Endothelial cell of umbilical vein (primary cell): ENCODE data around the gene LRP2. TPM values are rescaled to one million over a fixed set of nuclear protein-coding genes. Genes with fewer than 3 reads are reported as not detected.

Source experiments
- BruUV-seq: library from RNA; stranded (reverse); fragments of 400-500 nt; replicated peaks from 2 replicates; lab custom pipeline; 2021; lab: Mats Ljungman, UMichigan
- CTCF ChIA-PET: fragments of 300-600, 350-600 bp; sonication (Branson Sonifier 250); formaldehyde crosslinking; loops from one replicate; lab custom pipeline; 2021; ENCODE audit warnings: antibody characterized with exemption, inconsistent platforms; lab: Charles Lee
- POLR2A ChIA-PET: fragments of 300-600, 350-600 bp; sonication (Branson Sonifier 250); formaldehyde crosslinking; loops from one replicate; lab custom pipeline; 2021; ENCODE audit warnings: antibody characterized with exemption, inconsistent platforms; lab: Charles Lee
- DNase-seq: peaks from one replicate; pipeline ENCODE4 v3.0.0-alpha.2; 2011; ENCODE audit warnings: low read depth, low spot score
- FAIRE-seq: peaks from 2 replicates; lab custom pipeline; 2011; peaks lifted over from hg19 to GRCh38; lab: Jason Lieb, UNC
- H2AFZ ChIP-seq: 2 replicates; pipeline ENCODE4 v1.6.0; 2012; ENCODE audit warnings: low read depth, low read length, control low read depth, inconsistent platforms
- H3K27ac ChIP-seq: 2 replicates; pipeline ENCODE4 v1.5.1; 2011; ENCODE audit warnings: low read depth, mild to moderate bottlenecking, control low read depth, low read length, moderate library complexity; ENCODE audit not compliant: insufficient read depth
- H3K27me3 ChIP-seq, 2 experiments: 2 replicates each; pipeline versions ENCODE4 v1.6.0 to v1.6.1; 2011; ENCODE audit warnings: low read length in 2 of 2, mixed read lengths in 1 of 2; ENCODE audit not compliant: control insufficient read depth in 2 of 2, insufficient read depth in 2 of 2
- H3K36me3 ChIP-seq, 2 experiments: 2 replicates in 1 of 2; 3 replicates in 1 of 2; pipeline ENCODE4 v1.5.1; 2011; ENCODE audit warnings: low read length in 2 of 2, mild to moderate bottlenecking in 1 of 2, moderate library complexity in 1 of 2; ENCODE audit not compliant: control insufficient read depth in 2 of 2, insufficient read depth in 2 of 2; ENCODE audit errors: extremely low read depth in 1 of 2
- H3K4me1 ChIP-seq: 3 replicates; pipeline ENCODE4 v1.5.1; 2011; ENCODE audit warnings: mild to moderate bottlenecking, low read length; ENCODE audit not compliant: control insufficient read depth, insufficient read depth; ENCODE audit errors: extremely low read depth
- H3K4me2 ChIP-seq: 2 replicates; pipeline ENCODE4 v1.6.1; 2011; ENCODE audit warnings: low read length, control low read depth, mixed read lengths; ENCODE audit not compliant: insufficient read depth
- H3K4me3 ChIP-seq, 3 experiments: fragments of 200-600 bp in 1 of 3; sonication (generic), shearing (Covaris generic) in 1 of 3; replicated peaks in 1 of 3; 2 replicates each; pipeline ENCODE4 v1.5.1; 2011 to 2016; ENCODE audit warnings: control low read depth in 3 of 3, low read length in 3 of 3, mild to moderate bottlenecking in 2 of 3, inconsistent platforms in 1 of 3, low read depth in 1 of 3, moderate library complexity in 1 of 3; ENCODE audit not compliant: insufficient read depth in 1 of 3
- H3K79me2 ChIP-seq: 2 replicates; pipeline ENCODE4 v1.6.0; 2012; ENCODE audit warnings: low read length, inconsistent platforms; ENCODE audit not compliant: control insufficient read depth, insufficient read depth
- H3K9ac ChIP-seq: replicated peaks from 2 replicates; pipeline ENCODE3; 2011; ENCODE audit warnings: low read length, control low read depth; ENCODE audit not compliant: insufficient read depth; ENCODE audit errors: extremely low read depth
- H3K9me1 ChIP-seq: replicated peaks from 3 replicates; pipeline ENCODE4 v1.6.0; 2011; ENCODE audit warnings: mild to moderate bottlenecking, low read length; ENCODE audit not compliant: control insufficient read depth, insufficient read depth; ENCODE audit errors: extremely low read depth
- H3K9me3 ChIP-seq: replicated peaks from 2 replicates; pipeline ENCODE4 v1.5.1; 2012; ENCODE audit warnings: low read length, inconsistent platforms; ENCODE audit not compliant: control insufficient read depth, insufficient read depth
- H4K20me1 ChIP-seq: replicated peaks from 2 replicates; pipeline ENCODE3; 2011; ENCODE audit warnings: mild to moderate bottlenecking, low read length; ENCODE audit not compliant: control insufficient read depth, insufficient read depth; ENCODE audit errors: extremely low read depth
- EZH2 ChIP-seq: IDR thresholded peaks from 2 replicates; pipeline ENCODE4 v1.6.1; 2012; ENCODE audit warnings: borderline replicate concordance, low read depth, mild to moderate bottlenecking, moderate library complexity, low read length, inconsistent platforms; ENCODE audit not compliant: severe bottlenecking
- GATA2 ChIP-seq: IDR thresholded peaks from 2 replicates; pipeline ENCODE4 v1.7.0; 2011; ENCODE audit warnings: low read depth, mild to moderate bottlenecking, moderate library complexity, mixed read lengths, low read length; ENCODE audit not compliant: insufficient read length, insufficient read depth
- JUN ChIP-seq: IDR thresholded peaks from 2 replicates; pipeline ENCODE4 v1.6.1; 2011; ENCODE audit warnings: borderline replicate concordance, low read depth; ENCODE audit not compliant: insufficient read length, insufficient read depth
- POLR2A ChIP-seq: IDR thresholded peaks from 2 replicates; pipeline ENCODE4 v1.6.1; 2012; ENCODE audit warnings: low read depth, mild to moderate bottlenecking, control low read depth, low read length
- dilution Hi-C: fragments of 300-500 bp; cut with MboI; formaldehyde crosslinking; loops from one replicate; pipeline ENCODE4 v1.15.0; 2019; ENCODE audit warnings: low sequenced_read_pairs; ENCODE audit not compliant: extremely low pct_ligation_motif_present
- intact Hi-C: fragments of 100-400 bp; cut with micrococcal nuclease; formaldehyde crosslinking; loops from one replicate; pipeline ENCODE4 v1.10.0; 2022
- polyA plus RNA-seq, 4 experiments: library from polyadenylated mRNA; depleted of rRNA in 3 of 4; stranded (reverse) in 3 of 4; unstranded in 1 of 4; fragments of >200 nt; gene quantifications; 2 replicates each; pipeline versions ENCODE4 v1.2.1 to v1.2.3, GENCODE V29; 2011 to 2012; ENCODE audit warnings: missing spikeins in 1 of 4
- total RNA-seq: library from RNA; stranded (reverse); gene quantifications from 2 replicates; pipeline ENCODE4 v1.2.3, GENCODE V29; 2021

The LRP2 gene
- total and polyA plus RNA-seq, 2 donors (not counting 3 experiments of a cell fraction or from before 2014, with no cell fraction given) = not detected

- H2AFZ ChIP-seq = no peak overlapping the region
- H3K9me3 ChIP-seq = no peaks in the 10 kb centered on the region
- TF ChIP-seq JUN (no peak), GATA2 (no peak)
- POLR2A ChIA-PET = no interaction called here
- FAIRE-seq = no peak
- H3K4me3 ChIP-seq = no peak overlapping the region
- no peaks in the 10 kb centered on the region for H3K79me2 ChIP-seq
- no peaks in the 10 kb centered on the region for H3K4me1 ChIP-seq
- intact Hi-C loops (no loop called here), dilution Hi-C loops (no loop called here)
- H3K4me2 ChIP-seq = no peak overlapping the region
- no peak overlapping the region for H3K9ac ChIP-seq
- no TSS peak for BruUV-seq
- no peaks in the 10 kb centered on the region for H3K36me3 ChIP-seq
- H3K27ac ChIP-seq = no peak overlapping the region
- H3K9me1 ChIP-seq = no peaks in the 10 kb centered on the region
- DNase-seq = no peak
- H4K20me1 ChIP-seq = no peaks in the 10 kb centered on the region
- no peaks in the 10 kb centered on the region for H3K27me3 ChIP-seq
- CTCF ChIA-PET = interaction anchor here (2.7 to 4.5 kb wide), 2 partner anchors 9 to 11 kb away, joined by 14 to 22 read pairs; no protein-coding TSS in a partner anchor
Measured at GRCh38 chr2:169119851-169120250, 242.5 kb downstream of the LRP2 start.

GRCh38 chr2:169119123-169119760, 243.1 kb downstream of the LRP2 start:
- intact Hi-C loops (no loop called here), dilution Hi-C loops (no loop called here)
- Histone ChIP-seq H3K27me3 (no peaks in the 10 kb centered on the region), H3K4me1 (no peaks in the 10 kb centered on the region), H3K36me3 (no peaks in the 10 kb centered on the region), H2AFZ (no peak overlapping the region), H3K4me2 (no peak overlapping the region), H3K9ac (no peak overlapping the region), H3K79me2 (no peaks in the 10 kb centered on the region), H3K9me1 (no peaks in the 10 kb centered on the region), H4K20me1 (no peaks in the 10 kb centered on the region), H3K9me3 (no peaks in the 10 kb centered on the region), H3K27ac (no peak overlapping the region), H3K4me3 (no peak overlapping the region)
- CTCF ChIA-PET = interaction anchor here (2.7 to 4.5 kb wide), 2 partner anchors 9 to 12 kb away, joined by 14 to 22 read pairs; no protein-coding TSS in a partner anchor
- no TSS peak for BruUV-seq
- DNase-seq (no peak), FAIRE-seq (no peak)
- POLR2A ChIA-PET = no interaction called here
- no peak for TF ChIP-seq POLR2A
- TF ChIP-seq GATA2 = no peak
- no peak for TF ChIP-seq EZH2
